SK-N-MC (cell line): ENCODE results near the gene GRID2.

Source experiments
- EZH2 ChIP-seq: fragments of 200-600 bp; sonication (generic); IDR thresholded peaks from one replicate; pipeline ENCODE4 v1.6.1; 2017; ENCODE audit warnings: antibody characterized with exemption
- POLR2AphosphoS5 ChIP-seq: IDR thresholded peaks from 2 replicates; pipeline ENCODE4 v1.6.1; 2012; ENCODE audit warnings: mild to moderate bottlenecking, low read depth, low read length, borderline replicate concordance

DNA sequence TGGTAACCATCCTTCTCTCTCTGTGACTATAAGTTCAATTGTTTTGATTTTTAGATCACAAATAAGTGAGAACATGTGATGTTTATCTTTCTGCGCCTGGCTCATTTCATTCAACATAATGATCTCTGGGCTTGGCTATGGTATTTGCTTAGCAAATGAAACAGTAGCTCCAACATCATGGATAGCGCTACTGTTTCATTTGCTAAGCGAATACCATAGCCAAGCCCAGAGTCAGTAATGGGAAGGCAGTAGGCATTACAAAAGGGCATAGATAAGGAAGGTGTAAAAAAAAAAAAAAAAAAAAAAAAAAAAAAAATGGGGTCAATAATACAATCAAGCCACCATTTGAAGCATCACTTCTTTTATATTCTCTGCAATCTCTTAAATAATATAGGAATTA is 1055.8 kb downstream of the GRID2 start:
- no peak for TF ChIP-seq EZH2
- TF ChIP-seq POLR2AphosphoS5 = no peak
